Measurements from ENCODE around the gene IMMP2L.

Gene IMMP2L

DNA sequence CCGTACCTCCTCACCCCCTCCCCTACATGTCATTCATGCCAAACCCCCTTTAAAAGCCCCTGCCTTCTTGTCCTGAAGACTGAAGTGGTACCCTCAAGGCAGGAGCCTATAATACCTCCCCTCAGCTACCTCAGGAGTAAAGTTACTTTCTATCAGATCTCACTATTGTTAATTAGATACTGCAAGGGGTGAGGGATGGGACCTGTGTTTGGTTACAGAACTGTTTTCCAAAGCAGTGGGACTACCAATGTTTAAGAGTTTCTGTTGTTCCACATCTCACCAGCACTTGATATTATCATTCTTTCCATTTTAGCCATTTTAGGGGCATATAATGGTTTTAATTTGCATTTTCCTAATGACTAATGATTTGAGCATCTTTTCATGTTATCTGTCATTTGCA lies 668.2 kb downstream of the IMMP2L start:
- DNase-seq = no peak

DNA sequence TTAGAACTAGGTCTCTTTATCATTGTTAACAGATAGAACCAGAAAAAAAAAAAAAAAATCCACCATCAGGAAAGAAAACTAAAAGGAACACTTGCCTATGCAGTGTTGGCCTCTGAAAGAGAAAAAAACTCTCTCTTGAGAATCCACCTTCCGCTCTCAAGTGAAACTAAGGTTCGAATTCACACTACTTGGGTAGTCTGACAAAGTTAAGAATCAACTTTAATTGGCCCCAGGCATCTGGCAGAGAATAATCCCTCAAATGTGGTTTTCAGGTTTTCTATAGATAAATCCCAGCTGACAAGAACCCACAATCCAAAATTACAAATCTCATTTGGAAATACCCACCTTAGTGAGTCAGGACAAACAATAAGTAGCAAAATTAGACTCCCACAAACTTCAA lies 671.1 kb downstream of the IMMP2L start:
- no peak for DNase-seq

DNA sequence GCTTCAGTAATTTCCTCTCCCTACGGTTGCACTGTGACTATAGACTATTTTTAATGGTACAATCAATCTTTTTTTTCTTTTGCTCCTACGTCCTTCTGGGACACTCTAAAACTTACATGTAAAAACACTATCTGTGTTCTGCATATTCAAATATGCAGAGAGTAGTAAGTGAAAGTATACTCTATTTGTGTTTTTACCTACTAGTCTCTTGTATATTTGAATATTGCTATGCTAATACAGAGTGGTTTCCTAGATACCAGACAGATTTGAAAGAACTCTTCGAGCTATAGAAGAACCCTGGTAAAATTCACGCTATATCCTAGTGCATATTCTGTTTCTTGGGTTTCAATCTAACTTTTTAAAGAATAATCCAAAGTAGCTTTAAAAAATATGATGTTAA lies 672.2 kb downstream of the IMMP2L start:
- no peak for DNase-seq

DNA sequence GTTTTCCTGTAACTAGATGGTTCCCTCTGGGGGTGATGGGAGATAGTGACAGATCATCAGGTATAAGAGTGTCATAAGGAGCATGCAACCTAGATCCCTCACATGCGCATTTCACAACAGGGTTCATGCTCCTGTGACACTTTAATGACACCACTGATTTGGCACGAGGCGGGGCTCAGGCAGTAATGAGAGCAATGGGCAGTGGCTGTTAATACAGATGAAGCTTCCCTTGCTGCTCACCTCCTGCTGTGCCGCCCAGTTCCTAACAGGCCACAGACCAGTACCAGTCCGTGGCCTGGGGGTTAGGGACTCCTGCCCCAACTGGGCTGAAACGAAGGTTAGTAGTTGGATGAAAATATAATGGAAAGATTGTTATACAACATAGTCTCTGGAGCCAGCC lies 673.0 kb downstream of the IMMP2L start:
- no peak for DNase-seq

DNA sequence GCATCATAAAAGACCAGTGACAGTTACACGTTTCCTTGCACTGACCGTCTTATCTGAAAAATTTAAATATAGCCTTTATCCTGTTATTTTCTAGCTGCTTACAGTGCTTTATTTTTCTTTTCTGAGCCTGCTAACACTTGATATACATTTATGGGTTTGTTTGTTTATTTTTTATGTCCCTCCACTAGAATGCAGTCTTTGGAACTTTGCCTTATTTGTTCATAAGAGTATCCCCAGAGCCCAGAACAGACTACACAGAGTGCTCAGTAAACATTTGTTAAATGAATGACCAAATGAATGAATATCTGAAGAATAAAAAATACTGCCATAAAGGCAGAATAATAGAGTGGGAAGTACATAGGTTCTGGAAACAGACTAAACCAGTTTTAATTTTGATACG lies 673.7 kb downstream of the IMMP2L start:
- no peak for DNase-seq

DNA sequence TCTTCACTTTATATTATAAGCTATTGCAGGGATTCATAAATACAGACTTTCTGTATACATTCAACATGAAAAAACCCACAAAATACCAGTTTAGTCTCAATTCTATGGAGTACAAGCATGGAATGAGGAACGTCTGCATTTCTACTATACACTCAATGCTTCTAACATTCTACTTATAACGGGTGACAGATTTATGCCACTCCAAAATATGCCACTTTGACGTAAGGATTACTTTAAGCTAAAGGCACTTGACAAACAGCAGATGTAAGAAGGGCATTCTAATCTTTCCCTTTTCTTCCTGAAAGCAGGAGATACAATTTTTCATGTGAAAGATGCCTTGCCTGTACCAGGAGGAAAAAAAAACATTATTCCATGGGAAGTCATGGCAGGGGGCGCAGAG lies 676.8 kb downstream of the IMMP2L start:
- no peak for DNase-seq

DNA sequence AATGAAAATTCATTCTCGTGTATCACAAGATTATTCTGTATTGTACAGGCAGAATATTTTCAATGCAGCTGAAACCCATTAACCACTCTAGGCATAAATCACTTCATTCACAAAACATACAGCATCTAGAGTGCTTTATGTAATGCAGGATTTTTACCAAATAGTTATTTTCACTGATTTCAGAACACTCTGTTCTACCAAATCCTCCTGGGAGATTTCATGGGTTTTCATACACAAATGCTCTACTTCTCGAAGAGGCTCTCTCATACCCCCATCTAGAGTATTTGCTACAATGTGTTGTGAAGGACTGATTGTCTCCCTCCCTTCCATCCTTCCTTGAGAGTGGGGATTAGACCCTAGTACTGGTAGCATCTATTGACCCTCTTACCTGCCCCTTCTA lies 680.6 kb downstream of the IMMP2L start:
- no peak for DNase-seq

DNA sequence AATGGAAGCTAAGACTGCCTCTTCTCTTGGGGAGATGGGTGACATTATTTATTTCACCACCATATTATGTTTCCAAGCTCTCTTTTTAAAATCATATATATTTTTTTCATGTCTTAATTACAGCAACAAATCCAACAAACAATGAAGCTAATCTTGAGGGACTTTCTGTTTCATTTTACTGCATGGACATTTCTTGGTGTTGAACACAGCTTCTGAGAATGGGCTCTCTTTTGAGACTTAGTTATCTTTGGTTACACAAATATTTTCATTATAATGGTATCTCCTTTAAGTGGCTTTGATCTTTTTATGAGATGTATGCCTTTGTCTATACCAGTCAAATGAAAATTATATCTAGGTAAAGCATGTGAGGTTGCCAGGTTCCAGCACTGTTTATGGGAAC lies 681.3 kb downstream of the IMMP2L start:
- DNase-seq = no peak

DNA sequence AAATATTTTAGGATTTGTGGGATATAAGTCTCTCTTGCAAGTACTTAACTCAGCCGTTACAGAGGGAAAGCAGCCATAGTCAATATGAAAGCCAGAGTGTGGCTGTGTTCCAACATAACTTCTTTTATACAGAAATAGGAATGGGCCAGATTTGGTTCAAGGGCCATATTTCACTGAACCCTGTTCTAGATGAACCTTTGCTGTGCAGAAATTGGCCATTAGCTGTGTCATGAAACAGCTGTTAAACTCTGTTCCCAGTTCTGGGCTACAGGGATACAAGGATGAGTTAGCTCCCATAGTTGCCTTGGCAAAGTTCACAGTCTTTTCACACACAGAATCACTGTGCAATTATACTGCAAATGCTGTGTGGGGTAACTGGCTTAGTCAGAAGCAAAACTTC lies 685.3 kb downstream of the IMMP2L start:
- no peak for DNase-seq

DNA sequence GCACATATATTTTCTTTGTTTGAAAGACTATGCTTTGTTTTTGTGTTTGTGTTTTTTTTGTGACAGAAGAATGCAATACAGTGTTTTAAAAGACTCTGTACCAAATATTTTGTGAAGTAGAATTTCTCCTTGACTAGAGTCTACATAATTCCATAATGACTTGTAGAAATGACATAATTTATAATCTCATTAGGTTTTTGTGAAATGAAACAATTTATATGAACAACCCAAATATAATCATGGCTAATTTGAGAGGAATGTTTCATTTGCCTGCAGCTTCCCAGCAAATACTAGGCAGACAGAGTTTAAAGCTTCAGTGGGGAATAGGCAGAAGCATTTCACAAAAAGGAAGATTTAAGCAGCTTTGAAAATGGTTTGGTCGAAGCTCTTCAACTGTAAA lies 686.9 kb downstream of the IMMP2L start:
- no peak for DNase-seq

DNA sequence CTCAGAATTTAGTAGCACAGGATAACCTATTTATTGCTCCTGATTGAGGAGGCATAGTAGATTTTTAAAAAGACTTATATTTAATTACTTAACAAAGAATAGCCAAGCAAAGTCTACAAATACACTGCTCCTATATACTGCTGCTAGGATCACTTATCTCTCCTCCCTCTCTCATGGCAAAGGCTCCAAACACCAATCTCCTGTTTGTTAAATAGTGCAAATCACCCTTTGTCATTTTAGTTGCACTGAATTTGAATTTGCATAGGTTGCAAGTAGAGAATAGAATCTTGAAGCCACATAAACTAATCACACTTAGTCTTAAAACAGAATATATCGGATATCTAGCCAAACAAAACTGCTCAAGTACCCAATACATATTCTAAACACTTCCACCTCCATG lies 690.4 kb downstream of the IMMP2L start:
- DNase-seq = no peak

DNA sequence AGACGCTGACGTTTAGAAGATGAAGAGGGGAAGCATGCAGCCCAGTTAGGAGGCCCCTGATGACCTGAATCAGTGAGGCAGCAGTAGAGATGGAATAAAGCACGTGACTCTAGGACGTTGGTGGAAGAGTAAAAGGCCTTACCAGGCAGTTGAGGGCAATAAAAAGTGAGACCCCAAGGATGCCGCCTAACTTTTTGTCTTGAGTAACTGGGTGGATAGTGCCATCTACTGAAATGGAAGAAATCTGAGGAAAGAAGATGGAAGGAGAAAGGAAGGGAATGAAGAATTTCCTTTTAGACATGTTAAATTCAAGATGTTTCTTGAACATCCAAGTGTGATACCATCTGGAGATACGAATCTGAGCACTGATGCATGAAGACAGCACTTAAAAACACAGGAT lies 691.4 kb downstream of the IMMP2L start:
- no peak for DNase-seq

DNA sequence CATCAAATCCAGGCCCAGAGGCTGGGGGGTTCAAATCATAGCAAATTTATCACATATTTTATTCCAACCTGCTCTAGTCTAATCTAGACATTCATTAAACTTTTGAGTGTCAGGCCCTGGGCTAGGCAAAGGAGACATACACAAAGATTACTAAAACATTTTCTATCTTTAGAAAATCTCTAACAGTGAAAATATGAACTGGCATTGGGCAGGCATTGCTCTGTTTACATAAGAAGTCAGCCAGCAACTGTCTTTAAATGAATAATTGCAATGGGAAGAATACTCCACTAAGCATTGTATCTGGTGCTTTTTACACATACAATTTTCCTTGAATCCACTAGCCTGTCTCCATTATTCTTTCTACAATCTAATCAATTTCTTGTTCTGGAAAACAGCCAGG lies 693.8 kb downstream of the IMMP2L start:
- DNase-seq = no peak

DNA sequence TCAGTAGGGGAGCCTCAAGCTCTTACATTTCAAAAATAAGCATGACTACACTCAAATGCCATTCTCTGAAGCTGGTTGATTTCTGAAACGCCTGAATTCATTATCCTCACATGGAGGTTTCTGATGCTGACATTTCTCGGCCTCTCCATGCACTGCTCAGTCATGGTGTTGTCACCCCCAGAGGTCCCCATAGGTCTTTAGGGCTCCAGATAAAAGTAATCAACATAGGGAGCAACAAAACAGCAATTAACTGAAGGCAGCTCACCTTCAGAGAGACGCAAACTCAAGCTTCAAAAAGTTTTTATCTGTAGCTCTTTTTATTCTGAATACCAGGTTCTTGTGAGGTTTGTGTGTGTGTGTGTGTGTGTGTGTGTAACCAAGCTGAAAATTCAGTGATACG lies 694.5 kb downstream of the IMMP2L start:
- no peak for DNase-seq

DNA sequence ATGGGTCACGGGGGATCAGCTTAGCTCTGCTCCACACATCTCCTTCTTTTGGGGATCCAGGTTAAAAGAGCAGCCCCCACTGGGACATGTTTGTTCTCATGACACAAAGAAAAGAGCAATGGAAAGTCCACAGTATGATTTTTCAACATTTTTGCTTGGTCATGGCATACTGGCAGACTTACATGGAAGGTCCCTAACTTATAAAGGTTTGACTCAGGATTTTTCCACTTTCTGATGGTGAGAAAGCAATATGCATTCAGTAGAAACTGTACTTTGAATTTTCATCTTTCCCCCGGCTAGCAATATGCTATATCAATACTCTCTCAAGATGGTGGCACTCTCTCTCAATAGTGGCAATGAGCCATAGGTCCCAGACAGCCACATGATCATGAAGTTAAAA lies 699.0 kb downstream of the IMMP2L start:
- no peak for DNase-seq

DNA sequence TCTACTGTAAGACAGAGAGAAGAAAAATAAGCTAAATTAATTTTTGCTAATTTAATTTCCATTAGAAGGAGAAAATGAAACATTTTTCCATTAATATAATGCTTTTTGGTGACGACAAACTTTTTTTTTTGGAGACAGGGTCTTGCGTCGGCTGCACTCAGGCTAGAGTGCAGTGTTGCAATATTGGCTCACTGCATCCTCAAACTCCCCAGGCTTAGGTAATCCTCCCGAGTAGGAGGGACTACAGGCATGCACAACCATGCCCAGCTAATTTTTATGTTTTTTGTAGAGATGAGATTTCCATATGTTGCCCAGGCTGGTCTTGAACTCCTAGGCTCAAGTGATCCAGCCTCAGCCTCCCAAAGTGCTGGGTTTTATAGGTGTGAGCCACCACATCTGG lies 701.1 kb downstream of the IMMP2L start:
- no peak for DNase-seq

DNA sequence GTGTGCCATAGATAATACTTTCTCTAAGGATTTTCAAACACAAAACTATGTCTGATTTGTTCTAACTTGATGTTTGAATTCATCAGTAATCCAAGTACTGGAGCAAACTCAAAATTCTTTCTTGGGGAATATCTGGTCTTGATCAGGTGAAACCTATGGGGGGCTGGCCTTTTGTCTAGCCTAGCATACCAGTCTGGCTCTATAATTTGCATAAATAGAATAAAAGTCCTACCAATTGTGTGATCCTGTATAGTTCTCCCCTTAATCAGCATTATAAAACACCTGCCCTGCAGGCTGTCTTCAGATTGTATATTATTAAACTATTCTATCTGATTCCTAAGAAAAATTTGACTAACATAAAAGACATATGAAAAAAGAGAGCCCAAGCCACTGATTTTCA lies 705.2 kb downstream of the IMMP2L start:
- DNase-seq = no peak

DNA sequence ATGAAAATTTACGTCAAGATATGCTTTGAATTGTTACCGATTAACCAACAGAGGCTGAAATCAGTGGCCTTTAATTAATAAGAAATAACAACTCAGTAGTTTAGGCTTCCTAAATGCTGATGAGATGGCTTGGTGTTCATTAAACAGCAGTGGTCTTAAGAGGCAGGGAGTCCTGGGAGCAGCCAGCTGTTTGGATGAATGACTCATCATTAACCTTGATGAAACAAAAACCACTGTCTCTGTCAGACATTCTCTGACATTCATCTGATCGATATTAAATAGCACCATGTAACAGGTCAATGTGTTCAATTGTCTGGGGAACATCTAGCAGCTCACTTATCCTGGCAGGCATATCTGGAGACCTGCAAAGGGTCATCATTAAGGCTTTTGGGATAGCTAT lies 705.6 kb downstream of the IMMP2L start:
- no peak for DNase-seq

DNA sequence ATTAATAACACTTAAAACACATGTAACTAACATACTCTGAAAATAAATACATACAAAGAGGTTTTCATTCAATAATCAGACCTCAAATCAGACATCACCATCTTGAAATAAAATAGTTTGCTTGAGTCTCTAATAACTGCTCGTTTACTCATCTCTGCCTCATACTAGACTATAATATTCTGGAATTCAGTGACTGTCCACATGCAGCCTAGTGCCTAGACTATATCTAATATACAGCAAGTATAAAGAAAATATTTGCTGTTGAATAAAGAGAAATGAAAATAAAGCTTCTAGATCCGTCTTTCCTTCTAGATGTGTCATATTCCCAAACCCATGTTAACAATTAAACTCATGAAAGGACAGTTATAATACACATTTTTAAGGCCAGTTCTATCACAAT lies 707.6 kb downstream of the IMMP2L start:
- no peak for DNase-seq

DNA sequence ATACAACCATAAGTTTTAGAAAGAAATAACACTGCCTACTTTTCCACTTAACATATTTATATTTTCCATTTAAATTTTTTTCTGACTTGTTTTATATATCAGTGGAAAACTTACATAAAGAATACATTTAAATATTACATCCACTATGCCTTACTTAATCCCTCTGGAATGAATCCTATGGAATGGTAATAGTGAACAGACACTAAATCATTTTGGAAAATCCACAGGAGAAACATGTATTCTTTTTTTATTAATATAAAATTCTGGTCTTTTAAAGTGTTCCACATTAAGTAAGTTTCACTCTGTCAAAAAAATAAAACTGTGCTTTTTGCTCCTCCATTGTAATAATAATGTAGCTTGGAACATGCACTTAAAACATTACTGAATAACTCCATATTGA lies 708.1 kb downstream of the IMMP2L start:
- no peak for DNase-seq

DNA sequence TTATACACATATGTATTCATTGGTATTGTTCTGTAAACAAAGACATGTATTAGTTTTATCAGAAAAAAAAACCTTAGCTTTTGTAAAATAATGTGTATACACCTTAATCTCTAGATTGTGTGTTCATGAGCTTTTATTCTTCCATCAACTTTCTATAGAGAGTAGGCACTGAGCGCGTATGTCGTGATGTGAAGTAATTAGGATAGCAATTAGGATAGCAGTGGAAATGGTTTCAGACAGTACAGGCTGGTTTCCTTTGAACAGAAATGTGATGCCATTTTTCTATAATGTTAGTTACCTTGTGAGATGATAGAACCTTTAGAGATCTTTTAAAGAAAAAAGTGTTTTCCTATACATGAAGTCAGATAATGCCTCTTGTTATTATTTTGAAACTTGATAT lies 709.0 kb downstream of the IMMP2L start:
- DNase-seq = no peak

DNA sequence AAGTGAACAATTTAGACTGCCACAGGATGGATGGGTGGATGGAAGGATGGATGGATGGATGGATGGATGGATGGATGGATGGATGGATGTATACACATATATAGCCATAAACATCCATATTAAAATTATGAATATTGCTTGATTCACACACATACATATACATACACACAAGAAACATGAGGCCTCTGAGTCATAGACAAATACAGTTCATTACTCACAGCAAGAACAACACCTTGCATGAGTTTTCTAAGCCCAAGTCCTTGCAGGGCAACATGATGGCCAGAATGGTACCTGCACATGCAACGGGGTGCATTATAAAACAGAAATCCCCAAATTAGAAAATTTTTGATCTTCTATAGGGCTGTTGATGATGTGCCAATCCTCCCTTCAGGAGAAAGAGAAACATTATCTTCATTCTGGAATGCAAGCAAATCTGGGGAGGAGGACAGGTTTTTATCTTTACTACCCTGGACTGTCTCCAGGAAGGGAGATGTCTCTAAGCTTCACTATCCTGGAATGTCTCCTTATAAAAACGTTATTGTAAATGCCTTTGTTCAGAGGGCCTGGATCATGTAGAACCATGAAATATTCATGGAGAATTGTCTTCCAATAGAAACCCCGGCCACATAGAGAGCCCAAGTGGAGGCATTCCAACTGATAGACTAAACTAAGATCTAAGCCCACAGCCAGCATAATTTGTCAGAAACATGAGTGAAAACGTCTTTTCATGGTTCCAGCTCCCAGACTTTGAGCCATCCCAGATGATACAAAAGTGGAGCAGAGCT lies 709.9 kb downstream of the IMMP2L start:
- no peak for DNase-seq

DNA sequence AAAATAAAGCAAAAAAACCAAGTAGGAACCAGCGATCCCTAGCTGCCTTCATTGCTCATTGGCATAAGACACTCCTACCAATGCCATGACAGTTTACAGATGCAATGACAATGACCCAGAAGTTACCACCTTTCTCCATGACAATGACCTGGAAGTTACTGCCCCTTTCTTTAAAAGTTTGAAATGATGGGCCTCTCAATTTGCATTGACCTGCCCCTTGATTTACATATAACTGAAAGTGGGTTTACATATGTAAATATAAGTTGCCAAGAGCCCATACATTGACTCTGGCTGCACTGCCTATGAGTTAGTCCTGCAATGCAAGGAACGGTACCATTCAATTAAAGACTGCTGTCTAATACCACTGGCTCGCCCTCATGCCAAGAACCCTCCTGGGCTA lies 712.1 kb downstream of the IMMP2L start:
- DNase-seq = no peak

DNA sequence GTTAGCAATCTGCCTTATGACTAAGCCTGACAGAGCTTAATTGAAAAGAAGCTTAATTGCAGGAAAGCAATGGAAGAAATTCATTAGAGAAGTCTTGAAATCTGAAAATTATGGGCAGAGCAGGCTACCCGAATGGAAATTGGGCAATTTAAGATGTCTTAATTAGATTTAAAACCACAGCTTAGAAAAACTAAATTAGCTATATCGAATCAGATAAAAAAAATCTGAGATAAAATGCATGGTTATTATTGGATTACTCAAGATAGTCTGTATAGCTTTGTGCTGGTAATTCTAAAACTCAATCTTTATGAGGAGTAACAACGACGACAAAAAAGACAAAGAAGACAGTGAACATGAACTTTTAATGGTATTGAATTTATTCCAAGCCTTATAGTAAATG lies 719.5 kb downstream of the IMMP2L start:
- no peak for DNase-seq

DNA sequence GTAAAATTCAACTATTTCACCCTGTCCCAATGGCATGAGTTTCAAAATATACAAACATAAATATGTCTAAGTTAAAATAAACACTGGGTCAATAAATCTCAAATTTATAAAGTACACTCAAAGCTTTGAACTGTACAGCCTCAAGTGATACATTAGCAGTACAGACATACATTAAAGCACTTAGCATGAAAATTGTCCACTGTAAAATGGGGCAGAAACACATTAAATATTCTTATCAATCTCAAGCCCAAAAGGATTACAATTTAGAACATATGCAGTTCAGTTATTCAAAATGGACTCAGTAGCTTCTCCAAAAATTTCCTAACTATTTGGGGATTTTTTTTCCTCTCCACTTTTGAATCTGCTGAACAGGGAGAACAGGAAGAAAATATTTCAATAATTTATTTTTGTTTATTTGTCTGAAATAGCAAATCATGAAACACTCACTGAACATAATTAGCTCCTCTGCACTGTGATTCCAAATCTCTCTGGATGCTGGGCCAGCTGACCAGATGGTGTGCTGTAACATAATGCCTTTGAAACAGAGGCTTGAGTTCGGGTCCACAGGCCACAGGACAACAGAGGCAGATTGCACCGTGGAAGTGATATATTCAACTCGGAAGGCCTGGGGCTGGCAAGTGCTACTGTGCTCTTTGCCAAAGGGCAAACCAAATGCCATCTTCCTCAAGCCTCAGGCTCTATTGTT lies 720.3 kb downstream of the IMMP2L start:
- no peak for DNase-seq
